BE2C (cell line): ENCODE results near the gene WFDC6.
A peak's percentile ranks its signal among the peaks of the same experiment; 100 is the strongest.

ENCODE experiments used
- DNase-seq: peaks from one replicate; pipeline ENCODE4 v3.0.0-alpha.2; 2020
- H3K27me3 ChIP-seq: fragments of 250-450 bp; sonication (Bioruptor Pico); 2 replicates; pipeline ENCODE4 v1.5.1; 2020; ENCODE audit warnings: mild to moderate bottlenecking
- H3K36me3 ChIP-seq: fragments of 250-450 bp; sonication (Bioruptor Pico); 2 replicates; pipeline ENCODE4 v1.5.1; 2020; ENCODE audit warnings: mild to moderate bottlenecking
- H3K4me1 ChIP-seq: fragments of 250-450 bp; sonication (Bioruptor Pico); 2 replicates; pipeline ENCODE4 v1.5.1; 2020
- H3K4me3 ChIP-seq: 2 replicates; pipeline ENCODE4 v1.5.1; 2011; ENCODE audit warnings: low read depth, low read length
- H3K9me3 ChIP-seq: fragments of 250-450 bp; sonication (Bioruptor Pico); 2 replicates; pipeline ENCODE4 v1.5.1; 2020
- TF ChIP-seq, protein P1 (sequence below): IDR thresholded peaks from 2 replicates; pipeline ENCODE4 v1.5.1; 2012; ENCODE audit warnings: mild to moderate bottlenecking, low read depth, low read length

Gene WFDC6

GRCh38 chr20:45550765-45551164 lies 11.5 kb upstream of the WFDC6 start:
- Histone ChIP-seq H3K4me3 (no peak overlapping the region), H3K9me3 (no peaks in the 10 kb centered on the region), H3K27me3 (0 out of 2 replicates have a peak, but pooled peaks cover 3% of the 10 kb centered on the region), H3K36me3 (no peaks in the 10 kb centered on the region), H3K4me1 (no peaks in the 10 kb centered on the region)
- TF ChIP-seq, protein P1, sequence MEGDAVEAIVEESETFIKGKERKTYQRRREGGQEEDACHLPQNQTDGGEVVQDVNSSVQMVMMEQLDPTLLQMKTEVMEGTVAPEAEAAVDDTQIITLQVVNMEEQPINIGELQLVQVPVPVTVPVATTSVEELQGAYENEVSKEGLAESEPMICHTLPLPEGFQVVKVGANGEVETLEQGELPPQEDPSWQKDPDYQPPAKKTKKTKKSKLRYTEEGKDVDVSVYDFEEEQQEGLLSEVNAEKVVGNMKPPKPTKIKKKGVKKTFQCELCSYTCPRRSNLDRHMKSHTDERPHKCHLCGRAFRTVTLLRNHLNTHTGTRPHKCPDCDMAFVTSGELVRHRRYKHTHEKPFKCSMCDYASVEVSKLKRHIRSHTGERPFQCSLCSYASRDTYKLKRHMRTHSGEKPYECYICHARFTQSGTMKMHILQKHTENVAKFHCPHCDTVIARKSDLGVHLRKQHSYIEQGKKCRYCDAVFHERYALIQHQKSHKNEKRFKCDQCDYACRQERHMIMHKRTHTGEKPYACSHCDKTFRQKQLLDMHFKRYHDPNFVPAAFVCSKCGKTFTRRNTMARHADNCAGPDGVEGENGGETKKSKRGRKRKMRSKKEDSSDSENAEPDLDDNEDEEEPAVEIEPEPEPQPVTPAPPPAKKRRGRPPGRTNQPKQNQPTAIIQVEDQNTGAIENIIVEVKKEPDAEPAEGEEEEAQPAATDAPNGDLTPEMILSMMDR, result no peak
- DNase-seq, result no peak

DNA sequence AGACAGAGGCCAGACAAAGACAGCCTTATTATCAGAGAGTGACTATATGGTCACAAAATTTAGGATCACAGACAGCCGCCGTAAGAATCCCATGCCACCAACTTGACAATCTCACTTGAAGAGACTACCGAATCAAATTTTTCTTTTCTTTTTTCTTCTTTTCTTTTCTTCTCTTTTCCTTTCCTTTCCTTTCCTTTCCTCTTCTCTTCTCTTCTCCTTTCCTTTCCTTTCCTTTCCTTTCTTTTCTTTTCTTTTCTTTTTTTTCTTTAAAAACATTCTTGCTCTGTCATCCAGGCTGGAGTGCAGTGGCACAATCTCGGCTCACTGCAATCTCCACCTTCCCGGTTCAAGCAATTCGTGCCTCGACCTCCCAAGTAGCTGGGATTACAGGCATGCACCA lies 9.1 kb upstream of the WFDC6 start:
- TF ChIP-seq, protein P1, result no peak
- H3K4me1 ChIP-seq, result no peaks in the 10 kb centered on the region
- H3K36me3 ChIP-seq, result no peaks in the 10 kb centered on the region
- H3K27me3 ChIP-seq, result no peaks in the 10 kb centered on the region
- H3K9me3 ChIP-seq, result no peaks in the 10 kb centered on the region
- DNase-seq, result no peak
- no peak overlapping the region for H3K4me3 ChIP-seq

- DNase-seq, result no peak
- Histone ChIP-seq H3K9me3 (no peaks in the 10 kb centered on the region), H3K4me1 (no peaks in the 10 kb centered on the region), H3K27me3 (no peaks in the 10 kb centered on the region), H3K4me3 (no peak within 1 kb of the TSS), H3K36me3 (no peaks in the 10 kb centered on the region)
- TF ChIP-seq, protein P1, result no peak
These were observed 8.0 kb upstream of the WFDC6 start, which contains the start of gene EPPIN for GRCh38 chr20:45547206-45547770. EPPIN (minus strand) TSS chr20:45547401; CDS start chr20:45547357, 44 bp downstream.

GRCh38 chr20:45545754-45546453 lies 6.6 kb upstream of the WFDC6 start:
- Histone ChIP-seq H3K4me1 (no peaks in the 10 kb centered on the region), H3K4me3 (no peak overlapping the region), H3K36me3 (no peaks in the 10 kb centered on the region), H3K9me3 (no peaks in the 10 kb centered on the region), H3K27me3 (no peaks in the 10 kb centered on the region)
- DNase-seq, result no peak
- TF ChIP-seq, protein P1, result peak; percentile 22; the same call in 1 of the 2 replicates

- TF ChIP-seq, protein P1, result no peak
- H3K27me3 ChIP-seq, result no peaks in the 10 kb centered on the region
These were observed 6.1 kb upstream of the WFDC6 start for GRCh38 chr20:45545351-45545750.

GRCh38 chr20:45538209-45538799 lies 978 bp downstream of the WFDC6 start:
- H3K4me3 ChIP-seq, result no peak overlapping the region
- H3K36me3 ChIP-seq, result no peaks in the 10 kb centered on the region
- TF ChIP-seq, protein P1, result peak; percentile 15; the same call in 1 of the 2 replicates
- peaks cover 6% of the 10 kb centered on the region for H3K27me3 ChIP-seq
- no peak for DNase-seq
- no peaks in the 10 kb centered on the region for H3K9me3 ChIP-seq
- H3K4me1 ChIP-seq, result no peaks in the 10 kb centered on the region

More at GRCh38 chr20:45545351-45545750, 6.1 kb upstream of the WFDC6 start:
- H3K9me3 ChIP-seq, result no peaks in the 10 kb centered on the region
- H3K4me3 ChIP-seq, result no peak overlapping the region
- DNase-seq, result no peak
- H3K4me1 ChIP-seq, result no peaks in the 10 kb centered on the region
- no peaks in the 10 kb centered on the region for H3K36me3 ChIP-seq
